ENCODE data around the gene NHERF1. TPM values are rescaled to one million over a fixed set of nuclear protein-coding genes. Genes with fewer than 3 reads are reported as not detected.
A peak's percentile ranks its signal among the peaks of the same experiment; 100 is the strongest.

The NHERF1 gene
- total RNA-seq, 1 donor from 2014 or later, result 36.3 TPM

GRCh38 chr17:74737299-74738050 lies 11.0 kb upstream of the NHERF1 start:
- H3K9me3 Mint-ChIP-seq (ENCODE audit: unreplicated experiment), result peaks cover 3% of the 10 kb centered on the region
- H3K27me3 Mint-ChIP-seq (ENCODE audit: low read depth, unreplicated experiment), result peaks cover 41% of the 10 kb centered on the region
- peak overlapping the region; percentile 11 for H2AFZ ChIP-seq (ENCODE audit: low read depth, low read length)
- H3K4me3 ChIP-seq (ENCODE audit: insufficient read depth, low read depth, low read length), result no peak overlapping the region
- H4K20me1 ChIP-seq (ENCODE audit: insufficient read depth, low read length), result no peaks in the 10 kb centered on the region
- no peak overlapping the region for H3K9ac ChIP-seq (ENCODE audit: low read length)
- DNase-seq (ENCODE audit: low read depth) (no peak), FAIRE-seq (no peak)
- H3K4me2 ChIP-seq (ENCODE audit: low read length), result peak overlapping the region; percentile 41
- no peaks in the 10 kb centered on the region for H3K79me2 ChIP-seq (ENCODE audit: insufficient read depth, low read length)
- H3K36me3 ChIP-seq (ENCODE audit: insufficient read depth, low read length), result no peaks in the 10 kb centered on the region
- peaks cover 9% of the 10 kb centered on the region for H3K4me1 ChIP-seq (ENCODE audit: insufficient read depth, low read length)
- no peaks in the 10 kb centered on the region for H3K36me3 Mint-ChIP-seq (ENCODE audit: low read depth, unreplicated experiment)
- no peak overlapping the region for H3K27ac Mint-ChIP-seq (ENCODE audit: unreplicated experiment)
- peak overlapping the region; percentile 20 for H3K4me3 Mint-ChIP-seq (ENCODE audit: unreplicated experiment)
- H3K27me3 ChIP-seq (ENCODE audit: insufficient read depth, low read length), result peaks cover 44% of the 10 kb centered on the region
- no peaks in the 10 kb centered on the region for H3K9me3 ChIP-seq (ENCODE audit: insufficient read depth, low read depth, low read length)
- no peak overlapping the region for H3K27ac ChIP-seq (ENCODE audit: low read depth, low read length)
- no peaks in the 10 kb centered on the region for H3K4me1 Mint-ChIP-seq (ENCODE audit: low read depth, unreplicated experiment)
- peak; percentile 53 for TF ChIP-seq EZH2 (IDR thresholded peaks at IDR 0.05; ENCODE audit: insufficient read depth, low read length)
- TF ChIP-seq, protein P1, sequence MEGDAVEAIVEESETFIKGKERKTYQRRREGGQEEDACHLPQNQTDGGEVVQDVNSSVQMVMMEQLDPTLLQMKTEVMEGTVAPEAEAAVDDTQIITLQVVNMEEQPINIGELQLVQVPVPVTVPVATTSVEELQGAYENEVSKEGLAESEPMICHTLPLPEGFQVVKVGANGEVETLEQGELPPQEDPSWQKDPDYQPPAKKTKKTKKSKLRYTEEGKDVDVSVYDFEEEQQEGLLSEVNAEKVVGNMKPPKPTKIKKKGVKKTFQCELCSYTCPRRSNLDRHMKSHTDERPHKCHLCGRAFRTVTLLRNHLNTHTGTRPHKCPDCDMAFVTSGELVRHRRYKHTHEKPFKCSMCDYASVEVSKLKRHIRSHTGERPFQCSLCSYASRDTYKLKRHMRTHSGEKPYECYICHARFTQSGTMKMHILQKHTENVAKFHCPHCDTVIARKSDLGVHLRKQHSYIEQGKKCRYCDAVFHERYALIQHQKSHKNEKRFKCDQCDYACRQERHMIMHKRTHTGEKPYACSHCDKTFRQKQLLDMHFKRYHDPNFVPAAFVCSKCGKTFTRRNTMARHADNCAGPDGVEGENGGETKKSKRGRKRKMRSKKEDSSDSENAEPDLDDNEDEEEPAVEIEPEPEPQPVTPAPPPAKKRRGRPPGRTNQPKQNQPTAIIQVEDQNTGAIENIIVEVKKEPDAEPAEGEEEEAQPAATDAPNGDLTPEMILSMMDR (IDR thresholded peaks at IDR 0.05; ENCODE audit: insufficient read depth, low read depth, low read length), result peak; percentile 25

- no peaks in the 10 kb centered on the region for H3K36me3 Mint-ChIP-seq (ENCODE audit: low read depth, unreplicated experiment)
- Histone ChIP-seq H3K9me3 (ENCODE audit: insufficient read depth, low read depth, low read length) (no peaks in the 10 kb centered on the region), H4K20me1 (ENCODE audit: insufficient read depth, low read length) (no peaks in the 10 kb centered on the region), H3K36me3 (ENCODE audit: insufficient read depth, low read length) (no peaks in the 10 kb centered on the region), H3K79me2 (ENCODE audit: insufficient read depth, low read length) (no peaks in the 10 kb centered on the region), H3K4me3 (ENCODE audit: insufficient read depth, low read depth, low read length) (no peak overlapping the region), H3K9ac (ENCODE audit: low read length) (no peak overlapping the region), H3K4me2 (ENCODE audit: low read length) (peak overlapping the region; percentile 41), H3K27me3 (ENCODE audit: insufficient read depth, low read length) (peaks cover 44% of the 10 kb centered on the region), H3K4me1 (ENCODE audit: insufficient read depth, low read length) (peaks cover 9% of the 10 kb centered on the region), H2AFZ (ENCODE audit: low read depth, low read length) (peak overlapping the region; percentile 11), H3K27ac (ENCODE audit: low read depth, low read length) (no peak overlapping the region)
- H3K4me1 Mint-ChIP-seq (ENCODE audit: low read depth, unreplicated experiment), result no peaks in the 10 kb centered on the region
- no peak overlapping the region for H3K27ac Mint-ChIP-seq (ENCODE audit: unreplicated experiment)
- TF ChIP-seq, protein P1 (IDR thresholded peaks at IDR 0.05; ENCODE audit: insufficient read depth, low read depth, low read length), result no peak
- TF ChIP-seq EZH2 (IDR thresholded peaks at IDR 0.05; ENCODE audit: insufficient read depth, low read length), result no peak
- peaks cover 3% of the 10 kb centered on the region for H3K9me3 Mint-ChIP-seq (ENCODE audit: unreplicated experiment)
- H3K4me3 Mint-ChIP-seq (ENCODE audit: unreplicated experiment), result no peak overlapping the region
- FAIRE-seq, result no peak
- DNase-seq (ENCODE audit: low read depth), result no peak
- peaks cover 44% of the 10 kb centered on the region for H3K27me3 Mint-ChIP-seq (ENCODE audit: low read depth, unreplicated experiment)
Observed at GRCh38 chr17:74738051-74738996, 10.1 kb upstream of the NHERF1 start.

Data from astrocyte (in vitro differentiated cells and primary cell).